Upper lobe of left lung (tissue), 4 donors: ENCODE data around the gene NFIX.

ENCODE experiments used
- EP300 ChIP-seq, 4 donors: sonication (generic); formaldehyde crosslinking; IDR thresholded peaks; one replicate each; pipeline ENCODE4 v1.5.1; 2017; ENCODE audit warnings: antibody characterized with exemption in 4 of 4, control low read depth in 2 of 4
- POLR2AphosphoS5 ChIP-seq, 2 donors: sonication (generic); formaldehyde crosslinking; IDR thresholded peaks; one replicate each; pipeline ENCODE4 v1.5.1; 2017; ENCODE audit warnings: antibody characterized with exemption in 2 of 2
- TF ChIP-seq, protein P1 (sequence below), 6 experiments: fragments of 450-650 bp in 4 of 6; fragments of 200-600 bp in 2 of 6; sonication (generic) in 2 of 6; IDR thresholded peaks; one replicate each; pipeline ENCODE4 v1.5.1; 2016 to 2019; ENCODE audit warnings: antibody characterized with exemption in 6 of 6

DNA sequence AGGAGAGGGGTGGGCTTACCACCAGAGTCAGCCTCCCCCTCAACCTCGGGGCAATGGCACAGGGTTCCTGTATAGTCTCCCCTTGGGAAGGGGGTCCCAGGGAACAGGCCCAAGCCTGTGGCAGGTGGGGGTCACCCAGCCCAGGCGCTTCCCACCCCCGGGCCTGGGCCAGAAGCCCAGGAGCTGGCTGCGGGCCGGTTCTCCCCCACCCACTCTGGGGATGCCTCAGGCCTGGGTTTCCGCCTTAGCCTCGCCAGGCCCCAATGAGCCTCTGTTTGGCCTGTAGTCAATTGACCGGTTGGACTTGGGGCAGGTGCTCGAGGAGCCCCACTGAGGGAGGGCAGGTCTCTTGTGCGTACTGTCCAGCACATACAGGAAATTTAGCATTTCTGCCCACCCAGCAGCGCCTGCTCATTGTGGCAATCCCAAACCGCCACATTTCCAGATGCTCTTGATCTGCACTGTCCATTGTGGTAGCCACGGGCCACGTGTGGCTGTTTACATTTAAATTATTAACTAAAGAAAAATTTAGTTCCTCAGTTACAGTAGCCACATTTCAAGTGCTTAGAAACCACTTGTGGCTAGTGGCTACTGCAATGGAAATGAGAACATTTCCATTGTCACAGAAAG is 97.4 kb downstream of the NFIX start:
- TF ChIP-seq, protein P1, sequence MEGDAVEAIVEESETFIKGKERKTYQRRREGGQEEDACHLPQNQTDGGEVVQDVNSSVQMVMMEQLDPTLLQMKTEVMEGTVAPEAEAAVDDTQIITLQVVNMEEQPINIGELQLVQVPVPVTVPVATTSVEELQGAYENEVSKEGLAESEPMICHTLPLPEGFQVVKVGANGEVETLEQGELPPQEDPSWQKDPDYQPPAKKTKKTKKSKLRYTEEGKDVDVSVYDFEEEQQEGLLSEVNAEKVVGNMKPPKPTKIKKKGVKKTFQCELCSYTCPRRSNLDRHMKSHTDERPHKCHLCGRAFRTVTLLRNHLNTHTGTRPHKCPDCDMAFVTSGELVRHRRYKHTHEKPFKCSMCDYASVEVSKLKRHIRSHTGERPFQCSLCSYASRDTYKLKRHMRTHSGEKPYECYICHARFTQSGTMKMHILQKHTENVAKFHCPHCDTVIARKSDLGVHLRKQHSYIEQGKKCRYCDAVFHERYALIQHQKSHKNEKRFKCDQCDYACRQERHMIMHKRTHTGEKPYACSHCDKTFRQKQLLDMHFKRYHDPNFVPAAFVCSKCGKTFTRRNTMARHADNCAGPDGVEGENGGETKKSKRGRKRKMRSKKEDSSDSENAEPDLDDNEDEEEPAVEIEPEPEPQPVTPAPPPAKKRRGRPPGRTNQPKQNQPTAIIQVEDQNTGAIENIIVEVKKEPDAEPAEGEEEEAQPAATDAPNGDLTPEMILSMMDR (IDR thresholded peaks at IDR 0.05) = no peak
- TF ChIP-seq EP300 (IDR thresholded peaks at IDR 0.05) = no peak
- TF ChIP-seq POLR2AphosphoS5 (IDR thresholded peaks at IDR 0.05) = no peak
